Trophoblast cell (in vitro differentiated cells and primary cell): ENCODE results near the gene UBE2N.

Experiments used
- DNase-seq, 2 donors: peaks; one replicate each; pipeline ENCODE4 v3.0.0-alpha.2; 2016
- H2AFZ ChIP-seq: 2 replicates; pipeline ENCODE4 v1.6.1; 2013; ENCODE audit warnings: low read length, moderate library complexity, mild to moderate bottlenecking; ENCODE audit not compliant: insufficient read depth, poor library complexity
- H2AK5ac ChIP-seq: 2 replicates; pipeline ENCODE4 v1.6.1; 2013; ENCODE audit warnings: mild to moderate bottlenecking, low read length
- H2BK120ac ChIP-seq: 2 replicates; pipeline ENCODE4 v1.6.1; 2013; ENCODE audit warnings: low read length, mild to moderate bottlenecking, moderate library complexity; ENCODE audit not compliant: insufficient read depth, poor library complexity
- H2BK12ac ChIP-seq: 2 replicates; pipeline ENCODE4 v1.6.1; 2013; ENCODE audit warnings: mild to moderate bottlenecking, low read length, moderate library complexity
- H2BK5ac ChIP-seq: 2 replicates; pipeline ENCODE4 v1.6.1; 2013; ENCODE audit warnings: low read length, low read depth, moderate library complexity, mild to moderate bottlenecking; ENCODE audit not compliant: poor library complexity
- H3K14ac ChIP-seq: 2 replicates; pipeline ENCODE4 v1.6.1; 2013; ENCODE audit warnings: mild to moderate bottlenecking, low read length
- H3K18ac ChIP-seq: 2 replicates; pipeline ENCODE4 v1.6.1; 2013; ENCODE audit warnings: mild to moderate bottlenecking, low read length
- H3K23ac ChIP-seq: 2 replicates; pipeline ENCODE4 v1.6.1; 2013; ENCODE audit warnings: low read length
- H3K27ac ChIP-seq: 2 replicates; pipeline ENCODE4 v1.5.1; 2013; ENCODE audit warnings: low read depth, mild to moderate bottlenecking, inconsistent platforms, low read length, moderate library complexity
- H3K27me3 ChIP-seq: 2 replicates; pipeline ENCODE4 v1.6.1; 2013; ENCODE audit warnings: inconsistent platforms, mild to moderate bottlenecking, low read length, moderate library complexity; ENCODE audit not compliant: insufficient read depth
- H3K36me3 ChIP-seq, 2 experiments: 1 replicate in 1 of 2; 2 replicates in 1 of 2; pipeline ENCODE4 v1.6.1; 2013; ENCODE audit warnings: low read length in 2 of 2, mild to moderate bottlenecking in 2 of 2, moderate library complexity in 1 of 2; ENCODE audit not compliant: insufficient read depth in 2 of 2, control insufficient read depth in 1 of 2
- H3K4ac ChIP-seq: 2 replicates; pipeline ENCODE4 v1.6.1; 2013; ENCODE audit warnings: low read depth, mild to moderate bottlenecking, low read length, moderate library complexity
- H3K4me1 ChIP-seq, 2 experiments: 1 replicate in 1 of 2; 2 replicates in 1 of 2; pipeline ENCODE4 v1.6.1; 2013; ENCODE audit warnings: low read length in 2 of 2, mild to moderate bottlenecking in 2 of 2, moderate library complexity in 1 of 2; ENCODE audit not compliant: insufficient read depth in 2 of 2, control insufficient read depth in 1 of 2
- H3K4me2 ChIP-seq: 2 replicates; pipeline ENCODE4 v1.6.1; 2013; ENCODE audit warnings: inconsistent platforms, mild to moderate bottlenecking, low read length, moderate library complexity
- H3K4me3 ChIP-seq: 2 replicates; pipeline ENCODE4 v1.5.1; 2013; ENCODE audit warnings: mild to moderate bottlenecking, low read depth, low read length, inconsistent platforms
- H3K79me1 ChIP-seq: one replicate; pipeline ENCODE4 v1.6.1; 2013; ENCODE audit warnings: low read length
- H3K79me2 ChIP-seq: 2 replicates; pipeline ENCODE4 v1.6.1; 2013; ENCODE audit warnings: low read length, mild to moderate bottlenecking; ENCODE audit not compliant: control insufficient read depth, insufficient read depth, poor library complexity
- H3K9ac ChIP-seq: 2 replicates; pipeline ENCODE4 v1.6.1; 2013; ENCODE audit warnings: mild to moderate bottlenecking, low read length
- H3K9me3 ChIP-seq: 2 replicates; pipeline ENCODE4 v1.6.1; 2013; ENCODE audit warnings: low read depth, mild to moderate bottlenecking, control low read depth, inconsistent platforms, low read length; ENCODE audit not compliant: insufficient read depth
- H4K12ac ChIP-seq: 2 replicates; pipeline ENCODE4 v1.6.1; 2013; ENCODE audit warnings: low read depth, mild to moderate bottlenecking, low read length, moderate library complexity
- H4K8ac ChIP-seq: 2 replicates; pipeline ENCODE4 v1.6.1; 2013; ENCODE audit warnings: low read depth, mild to moderate bottlenecking, low read length, moderate library complexity
- H4K91ac ChIP-seq: one replicate; pipeline ENCODE4 v1.6.1; 2013; ENCODE audit warnings: low read depth, mild to moderate bottlenecking, low read length, moderate library complexity
- WGBS: extraction: QIAGEN DNeasy Blood & Tissue Kit; methylation state at CpG from one replicate; pipeline ENCODE4 v1.1.7; 2013; ENCODE audit warnings: missing lambda C conversion rate; ENCODE audit not compliant: insufficient read length, insufficient coverage; ENCODE audit errors: extremely low coverage; 5-methylcytosine and 5-hydroxymethylcytosine counted together

Gene UBE2N

DNA sequence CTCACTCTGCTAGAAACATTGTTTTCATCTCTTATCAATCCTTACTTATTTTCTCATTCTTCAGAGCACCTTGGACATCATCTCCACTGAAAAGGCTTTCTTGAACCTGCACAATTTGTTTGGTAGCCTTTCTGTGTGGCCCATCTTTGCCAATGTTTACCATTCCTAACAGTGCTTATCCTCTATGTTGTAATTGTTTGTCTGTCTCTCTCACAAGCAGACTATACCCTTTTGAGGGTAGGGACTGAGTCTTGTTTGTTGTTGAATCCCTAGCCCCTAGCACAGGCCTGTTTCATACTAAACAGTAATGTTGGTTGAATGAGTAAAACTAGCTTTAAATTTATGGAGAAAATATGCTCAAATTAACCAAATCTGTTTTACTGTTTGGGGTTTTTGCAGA is 34.8 kb upstream of the UBE2N start:
- peaks cover 20 to 27% of the 10 kb centered on the region in 2 experiments for H3K36me3 ChIP-seq
- H3K27me3 ChIP-seq = no peaks in the 10 kb centered on the region
- H3K79me2 ChIP-seq = no peaks in the 10 kb centered on the region
- H3K79me1 ChIP-seq = no peaks in the 10 kb centered on the region
- H2BK120ac ChIP-seq = no peak overlapping the region
- no peak overlapping the region for H3K27ac ChIP-seq
- no peak overlapping the region for H3K4ac ChIP-seq
- no peaks in the 10 kb centered on the region for H3K4me1 ChIP-seq
- no peak overlapping the region for H3K14ac ChIP-seq
- H3K4me2 ChIP-seq = no peak overlapping the region
- H2BK5ac ChIP-seq = no peak overlapping the region
- H3K4me3 ChIP-seq = no peak overlapping the region
- H3K18ac ChIP-seq = no peak overlapping the region
- no peak overlapping the region for H3K23ac ChIP-seq
- H2AFZ ChIP-seq = no peak overlapping the region
- H4K91ac ChIP-seq = no peak overlapping the region
- no peak overlapping the region for H4K8ac ChIP-seq
- no peak for DNase-seq
- no peak overlapping the region for H3K9ac ChIP-seq
- H2BK12ac ChIP-seq = no peak overlapping the region
- H2AK5ac ChIP-seq = no peak overlapping the region
- H3K9me3 ChIP-seq = no peaks in the 10 kb centered on the region
- H4K12ac ChIP-seq = no peak overlapping the region

DNA sequence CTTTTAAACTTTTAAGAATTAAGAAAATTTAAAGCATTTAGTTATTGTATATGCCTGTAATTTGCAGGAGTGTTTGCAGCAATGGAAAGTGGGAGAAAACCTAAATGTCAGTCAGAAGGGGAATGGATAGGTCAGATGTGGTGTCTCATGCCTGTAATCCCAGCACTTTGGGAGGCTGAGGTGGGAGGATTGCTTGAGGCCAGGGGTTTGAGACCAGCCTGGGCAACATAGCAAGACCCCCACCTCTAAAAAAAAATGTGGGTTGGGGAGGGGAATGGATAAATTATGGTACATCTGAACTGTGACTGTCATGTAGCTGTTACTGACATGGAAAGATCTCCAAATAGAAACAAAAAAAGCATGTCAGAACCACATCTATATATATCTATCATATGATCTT is 27.6 kb upstream of the UBE2N start:
- Histone ChIP-seq H4K12ac (no peak overlapping the region), H3K27ac (no peak overlapping the region), H4K8ac (no peak overlapping the region), H2AFZ (no peak overlapping the region), H3K23ac (no peak overlapping the region), H3K79me2 (peaks cover 6% of the 10 kb centered on the region), H3K18ac (no peak overlapping the region), H3K9me3 (no peaks in the 10 kb centered on the region), H3K4me2 (no peak overlapping the region), H2BK120ac (no peak overlapping the region), H3K4ac (peak overlapping the region; percentile 79), H4K91ac (no peak overlapping the region), H3K14ac (no peak overlapping the region), H2AK5ac (no peak overlapping the region), H2BK5ac (no peak overlapping the region), H3K4me3 (no peak overlapping the region), H3K79me1 (peaks cover 6% of the 10 kb centered on the region), H2BK12ac (no peak overlapping the region), H3K9ac (no peak overlapping the region), H3K36me3 (peaks cover 13 to 14% of the 10 kb centered on the region in 2 experiments), H3K27me3 (no peaks in the 10 kb centered on the region), H3K4me1 (no peaks in the 10 kb centered on the region)
- no peak for DNase-seq

GRCh38 chr12:93468008-93468371 is 26.2 kb upstream of the UBE2N start:
- H2BK12ac ChIP-seq = no peak overlapping the region
- H3K23ac ChIP-seq = no peak overlapping the region
- H2AK5ac ChIP-seq = peak overlapping the region; percentile 13
- peak overlapping the region; percentile 63 for H3K4me2 ChIP-seq
- H4K8ac ChIP-seq = peak overlapping the region; percentile 100
- H3K18ac ChIP-seq = no peak overlapping the region
- peaks cover 6% of the 10 kb centered on the region for H3K79me1 ChIP-seq
- H2BK120ac ChIP-seq = peak overlapping the region; percentile 98
- H3K4me3 ChIP-seq = peak overlapping the region; percentile 95
- no peaks in the 10 kb centered on the region for H3K9me3 ChIP-seq
- peak overlapping the region; percentile 90 for H3K9ac ChIP-seq
- no peaks in the 10 kb centered on the region for H3K27me3 ChIP-seq
- H4K91ac ChIP-seq = peak overlapping the region; percentile 96
- H3K36me3 ChIP-seq = peaks cover 4 to 8% of the 10 kb centered on the region in 2 experiments
- H3K27ac ChIP-seq = no peak overlapping the region
- H3K4me1 ChIP-seq = no peaks in the 10 kb centered on the region
- peak overlapping the region; percentile 100 for H2AFZ ChIP-seq
- H2BK5ac ChIP-seq = no peak overlapping the region
- peaks cover 6% of the 10 kb centered on the region for H3K79me2 ChIP-seq
- H3K4ac ChIP-seq = peak overlapping the region; percentile 94
- peak overlapping the region; percentile 100 for H3K14ac ChIP-seq
- WGBS = no CpG with 5 or more reads among the region's 7 CpGs
- H4K12ac ChIP-seq = no peak overlapping the region
- no peak for DNase-seq

- peak; percentile 90 to 98 for DNase-seq
- H3K9me3 ChIP-seq = no peaks in the 10 kb centered on the region
- H2AK5ac ChIP-seq = peak within 1 kb of the TSS; percentile 64
- no CpG with 5 or more reads among the region's 36 CpGs for WGBS
- H3K23ac ChIP-seq = no peak within 1 kb of the TSS
- H3K27me3 ChIP-seq = no peaks in the 10 kb centered on the region
- peak within 1 kb of the TSS; percentile 90 for H3K9ac ChIP-seq
- peaks cover 6% of the 10 kb centered on the region for H3K79me1 ChIP-seq
- H3K36me3 ChIP-seq = peaks cover 4 to 8% of the 10 kb centered on the region in 2 experiments
- H2BK5ac ChIP-seq = peak within 1 kb of the TSS; percentile 94
- peak within 1 kb of the TSS; percentile 100 for H3K14ac ChIP-seq
- H3K27ac ChIP-seq = peak within 1 kb of the TSS; percentile 87
- H4K91ac ChIP-seq = peak within 1 kb of the TSS; percentile 96
- peak within 1 kb of the TSS; percentile 100 for H3K18ac ChIP-seq
- peaks cover 6% of the 10 kb centered on the region for H3K79me2 ChIP-seq
- peak within 1 kb of the TSS; percentile 95 for H3K4me3 ChIP-seq
- peak within 1 kb of the TSS; percentile 100 for H2AFZ ChIP-seq
- H3K4me1 ChIP-seq = no peaks in the 10 kb centered on the region
- H3K4ac ChIP-seq = peak within 1 kb of the TSS; percentile 94
- peak within 1 kb of the TSS; percentile 73 for H2BK12ac ChIP-seq
- peak within 1 kb of the TSS; percentile 98 for H2BK120ac ChIP-seq
- peak within 1 kb of the TSS; percentile 100 for H4K12ac ChIP-seq
- peak within 1 kb of the TSS; percentile 100 for H4K8ac ChIP-seq
- H3K4me2 ChIP-seq = peak within 1 kb of the TSS; percentile 63
Observed at GRCh38 chr12:93467351-93468007, 25.7 kb upstream of the UBE2N start, which contains the start of gene MRPL42. MRPL42 (plus strand) TSS chr12:93467514; CDS start chr12:93469286, 1,772 bp downstream.
